Cardiac muscle cell (in vitro differentiated cells and primary cell): ENCODE results near the gene LRP1B. TPM values are rescaled to one million over a fixed set of nuclear protein-coding genes. Genes with fewer than 3 reads are reported as not detected.
"Not testable (repeated sequence)": the region's sequence is repeated elsewhere in the genome, so short reads cannot be mapped to it uniquely, and the experiment has no call there.

ENCODE experiments used
- DNase-seq, 2 donors: peaks; one replicate each; pipeline versions ENCODE4 v3.0.0 to v3.0.0-alpha.2; 2010 to 2017; ENCODE audit warnings: low read depth in 1 of 2, low spot score in 1 of 2
- H3K27ac ChIP-seq: fragments of 200-600 bp; sonication (generic); 2 replicates; pipeline ENCODE4 v1.5.1; 2016
- H3K27me3 ChIP-seq: fragments of 200-600 bp; sonication (generic); 2 replicates; pipeline ENCODE4 v1.6.0; 2016; ENCODE audit warnings: control low read depth
- H3K36me3 ChIP-seq: fragments of 200-600 bp; sonication (generic); 2 replicates; pipeline ENCODE4 v1.5.1; 2016; ENCODE audit warnings: control low read depth
- H3K4me1 ChIP-seq: fragments of 200-600 bp; sonication (generic); 2 replicates; pipeline ENCODE4 v1.8.1; 2017; ENCODE audit warnings: low read depth, mild to moderate bottlenecking, mixed run types
- H3K4me3 ChIP-seq: fragments of 200-600 bp; sonication (generic); 2 replicates; pipeline ENCODE4 v1.5.1; 2016; ENCODE audit warnings: mild to moderate bottlenecking
- H3K9me3 ChIP-seq: fragments of 200-600 bp; sonication (generic); 2 replicates; pipeline ENCODE4 v1.5.1; 2017; ENCODE audit warnings: low read depth, mild to moderate bottlenecking, control low read depth
- CTCF ChIP-seq: IDR thresholded peaks from 2 replicates; pipeline ENCODE4 v1.5.1; 2012; ENCODE audit warnings: low read depth, mild to moderate bottlenecking, low read length
- polyA plus RNA-seq: library from polyadenylated mRNA; unstranded; fragments of >200 nt; fragmentation: Nextera tagmentation; extraction: Ambion mirVana; gene quantifications from 2 replicates; pipeline ENCODE4 v1.2.1, GENCODE V29; 2016
- total RNA-seq: library from RNA; depleted of rRNA; stranded (reverse); fragments of >200 nt; gene quantifications from 2 replicates; pipeline ENCODE4 v1.2.3, GENCODE V29; 2016

LRP1B gene
- total and polyA plus RNA-seq, 2 experiments from 2014 or later: 1.2 to 2.5 TPM

- no peak for TF ChIP-seq CTCF
- DNase-seq: no peak
- Histone ChIP-seq H3K4me3 (no peak overlapping the region), H3K36me3 (no peaks in the 10 kb centered on the region), H3K9me3 (no peaks in the 10 kb centered on the region), H3K4me1 (peaks cover 5% of the 10 kb centered on the region), H3K27ac (no peak overlapping the region), H3K27me3 (no peaks in the 10 kb centered on the region)
Observed at GRCh38 chr2:141820893-141821292, 309.9 kb downstream of the LRP1B start.

DNA sequence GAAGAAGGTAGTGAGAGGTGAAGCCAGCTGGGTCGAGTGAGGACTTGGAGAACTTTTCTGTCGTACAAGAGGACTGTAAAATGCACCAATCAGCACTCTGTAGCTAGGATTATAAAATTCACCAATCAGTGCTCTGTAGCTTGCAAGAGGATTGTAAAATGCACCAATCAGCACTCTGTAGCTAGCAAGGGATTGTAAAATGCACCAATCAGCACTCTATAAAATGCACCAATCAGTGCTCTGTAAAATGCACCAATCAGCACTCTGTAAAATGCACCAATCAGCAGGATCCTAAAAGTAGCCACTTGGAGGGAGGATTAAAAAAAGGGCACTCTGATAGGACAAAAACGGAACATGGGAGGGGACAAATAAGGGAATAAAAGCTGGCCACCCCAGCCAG, 315.5 kb downstream of the LRP1B start:
- H3K9me3 ChIP-seq, H3K4me1 ChIP-seq, H3K36me3 ChIP-seq, DNase-seq, H3K27me3 ChIP-seq, H3K27ac ChIP-seq, H3K4me3 ChIP-seq: not testable (repeated sequence)

GRCh38 chr2:141814150-141814549, 316.7 kb downstream of the LRP1B start:
- Histone ChIP-seq H3K4me1 (no peaks in the 10 kb centered on the region), H3K27me3 (no peaks in the 10 kb centered on the region)
- TF ChIP-seq CTCF: no peak

GRCh38 chr2:141810148-141810547, 320.7 kb downstream of the LRP1B start:
- Histone ChIP-seq H3K4me1 (no peaks in the 10 kb centered on the region), H3K4me3 (no peak overlapping the region), H3K27ac (no peak overlapping the region), H3K9me3 (no peaks in the 10 kb centered on the region), H3K36me3 (no peaks in the 10 kb centered on the region), H3K27me3 (no peaks in the 10 kb centered on the region)
- no peak for TF ChIP-seq CTCF
- DNase-seq: no peak

More at GRCh38 chr2:141814150-141814549, 316.7 kb downstream of the LRP1B start:
- H3K27ac ChIP-seq: no peak overlapping the region
- DNase-seq: no peak
- no peaks in the 10 kb centered on the region for H3K9me3 ChIP-seq
- H3K4me3 ChIP-seq: no peak overlapping the region
- no peaks in the 10 kb centered on the region for H3K36me3 ChIP-seq

GRCh38 chr2:141806090-141806489, 324.7 kb downstream of the LRP1B start:
- no peak overlapping the region for H3K4me3 ChIP-seq
- DNase-seq: no peak
- TF ChIP-seq CTCF: no peak
- H3K4me1 ChIP-seq: no peaks in the 10 kb centered on the region
- no peaks in the 10 kb centered on the region for H3K9me3 ChIP-seq
- no peaks in the 10 kb centered on the region for H3K36me3 ChIP-seq
- H3K27ac ChIP-seq: no peak overlapping the region
- no peaks in the 10 kb centered on the region for H3K27me3 ChIP-seq

DNA sequence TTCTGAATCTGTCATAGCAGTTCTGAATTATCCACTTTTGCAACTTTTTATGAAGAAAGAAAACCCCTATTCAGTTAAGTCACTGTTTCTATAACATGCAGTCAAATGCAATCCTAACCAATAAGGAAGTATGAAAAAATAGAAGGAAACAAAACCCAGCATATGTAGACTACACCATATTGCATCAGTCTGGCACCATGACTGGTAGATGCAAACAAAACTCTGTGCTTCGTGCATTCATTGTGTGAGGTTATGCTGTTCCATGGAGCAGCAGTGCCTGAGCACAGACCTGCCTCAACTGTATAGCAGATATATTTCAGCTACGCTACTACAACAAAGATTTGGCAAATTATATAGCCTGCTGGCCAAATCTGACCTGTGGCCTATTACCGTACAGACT, 325.5 kb downstream of the LRP1B start:
- no peak for TF ChIP-seq CTCF
- Histone ChIP-seq H3K9me3 (no peaks in the 10 kb centered on the region), H3K4me3 (no peak overlapping the region), H3K27me3 (no peaks in the 10 kb centered on the region), H3K36me3 (no peaks in the 10 kb centered on the region), H3K4me1 (no peaks in the 10 kb centered on the region), H3K27ac (no peak overlapping the region)
- no peak for DNase-seq
